K562 (cell line): Measurements from ENCODE around the gene HOGA1. TPM values are rescaled to one million over a fixed set of nuclear protein-coding genes. Genes with fewer than 3 reads are reported as not detected.

ENCODE experiments used
- ATAC-seq: fragments of 200-7000 bp; cut with Tn5 transposase; 3 replicates; pipeline ENCODE4 v1.9.1; 2020; ENCODE audit warnings: moderate library complexity
- BruUV-seq: library from RNA; stranded (reverse); fragments of 400-500 nt; replicated peaks from 2 replicates; lab custom pipeline; 2021; lab: Mats Ljungman, UMichigan
- CTCF ChIA-PET: fragments of 300-600 bp; formaldehyde crosslinking; extraction: SDS; loops from one replicate; lab custom pipeline; 2021; ENCODE audit warnings: low intra/inter-chr PET ratio; lab: Yijun Ruan, JAX
- POLR2A ChIA-PET: fragments of 300-600, 350-650 bp; sonication (Branson Sonifier 250); formaldehyde crosslinking; extraction: SDS; loops from one replicate; lab custom pipeline; 2021; ENCODE audit warnings: antibody characterized with exemption, inconsistent platforms; lab: Yijun Ruan, JAX
- DNase-seq, 4 experiments: peaks; one replicate each; pipeline versions ENCODE4 v3.0.0 to v3.0.0-alpha.2; 2011 to 2018; ENCODE audit warnings: low spot score in 3 of 4, mixed read lengths in 3 of 4; ENCODE audit errors: extremely low read depth in 1 of 4
- FAIRE-seq: peaks from 2 replicates; lab custom pipeline; 2011; peaks lifted over from hg19 to GRCh38; lab: Jason Lieb, UNC
- H2AFZ ChIP-seq: 2 replicates; pipeline ENCODE4 v1.6.0; 2011; ENCODE audit warnings: low read depth, low read length, control low read depth, inconsistent platforms
- H3K27ac ChIP-seq: fragments of 200-600 bp; 3 replicates; pipeline ENCODE4 v1.8.0; 2011; ENCODE audit warnings: low read depth, mild to moderate bottlenecking, control low read depth, inconsistent platforms, low read length, moderate library complexity, mixed read lengths; ENCODE audit errors: extremely low read depth
- H3K27me3 ChIP-seq, 2 experiments: fragments of 300-600 bp in 1 of 2; 2 replicates in 1 of 2; 3 replicates in 1 of 2; pipeline versions ENCODE4 v1.6.0 to v1.8.0; 2011; ENCODE audit warnings: inconsistent platforms in 2 of 2, low read length in 2 of 2, mild to moderate bottlenecking in 1 of 2, mixed read lengths in 1 of 2, moderate library complexity in 1 of 2; ENCODE audit not compliant: control insufficient read depth in 2 of 2, insufficient read depth in 2 of 2
- H3K36me3 ChIP-seq: fragments of 300-600 bp; 3 replicates; pipeline ENCODE4 v1.8.0; 2011; ENCODE audit warnings: mild to moderate bottlenecking, low read length, inconsistent platforms; ENCODE audit not compliant: control insufficient read depth, insufficient read depth
- H3K4me1 ChIP-seq, 2 experiments: fragments of 200-600 bp in 1 of 2; replicated peaks in 1 of 2; 2 replicates in 1 of 2; 3 replicates in 1 of 2; pipeline versions ENCODE4 v1.5.1 to v1.8.0; 2011; ENCODE audit warnings: inconsistent platforms in 2 of 2, low read length in 2 of 2, mild to moderate bottlenecking in 1 of 2, mixed read lengths in 1 of 2, moderate library complexity in 1 of 2; ENCODE audit not compliant: control insufficient read depth in 2 of 2, insufficient read depth in 2 of 2
- H3K4me2 ChIP-seq: 2 replicates; pipeline ENCODE4 v1.6.1; 2011; ENCODE audit warnings: low read length, control low read depth, inconsistent platforms, mixed read lengths; ENCODE audit not compliant: insufficient read depth
- H3K4me3 ChIP-seq: fragments of 200-600 bp; sonication (generic), shearing (Covaris generic); 2 replicates; pipeline ENCODE4 v1.5.1; 2016; ENCODE audit warnings: control low read depth, inconsistent platforms
- H3K79me2 ChIP-seq: fragments of 200-600 bp; 3 replicates; pipeline ENCODE4 v1.8.0; 2011; ENCODE audit warnings: low read length, inconsistent platforms; ENCODE audit not compliant: control insufficient read depth, insufficient read depth
- H3K9ac ChIP-seq, 2 experiments: 2 replicates each; pipeline versions ENCODE4 v1.6.0 to v1.6.1; 2011; ENCODE audit warnings: low read depth in 2 of 2, low read length in 2 of 2, control low read depth in 1 of 2, inconsistent platforms in 1 of 2, mild to moderate bottlenecking in 1 of 2, mixed read lengths in 1 of 2; ENCODE audit not compliant: insufficient read depth in 1 of 2
- H3K9me1 ChIP-seq: one replicate; pipeline ENCODE4 v1.6.0; 2011; ENCODE audit warnings: inconsistent platforms, mild to moderate bottlenecking, low read length, moderate library complexity; ENCODE audit not compliant: control insufficient read depth, insufficient read depth
- H3K9me3 ChIP-seq: replicated peaks from 2 replicates; pipeline ENCODE4 v1.5.1; 2011; ENCODE audit warnings: low read depth, low read length, inconsistent platforms; ENCODE audit not compliant: control insufficient read depth, insufficient read depth
- H4K20me1 ChIP-seq: replicated peaks from 2 replicates; pipeline ENCODE4 v1.6.1; 2011; ENCODE audit warnings: low read length, inconsistent platforms, mixed read lengths; ENCODE audit not compliant: control insufficient read depth, insufficient read depth
- GABPB2 ChIP-seq: fragments of 250-450 bp; sonication (Bioruptor Pico); conservative IDR thresholded peaks from 2 replicates; pipeline ENCODE4 v1.5.1; 2021; ENCODE audit warnings: mild to moderate bottlenecking
- HOXB6 ChIP-seq: fragments of 250-450 bp; sonication (Bioruptor Pico); IDR thresholded peaks from 2 replicates; pipeline ENCODE4 v1.5.1; 2022; ENCODE audit warnings: mild to moderate bottlenecking, borderline replicate concordance
- MEF2A ChIP-seq: IDR thresholded peaks from 2 replicates; pipeline ENCODE4 v1.6.1; 2011; ENCODE audit warnings: low read depth, mild to moderate bottlenecking, low read length, moderate library complexity; ENCODE audit not compliant: control insufficient read depth
- POLR2H ChIP-seq: IDR thresholded peaks from 2 replicates; pipeline ENCODE4 v1.6.1; 2016; ENCODE audit warnings: missing genetic modification characterization, low read depth, mild to moderate bottlenecking, control low read depth, missing compliant biosample characterization, moderate library complexity
- PPARD ChIP-seq: fragments of 250-450 bp; sonication (Bioruptor Pico); IDR thresholded peaks from 2 replicates; pipeline ENCODE4 v1.8.0; 2022; ENCODE audit warnings: inconsistent platforms, mild to moderate bottlenecking, moderate library complexity
- PYGO2 ChIP-seq: fragments of 450-650 bp; IDR thresholded peaks from 2 replicates; pipeline ENCODE4 v1.6.1; 2016; ENCODE audit warnings: mild to moderate bottlenecking, missing genetic modification characterization, moderate library complexity, missing compliant biosample characterization
- SNRNP70 ChIP-seq: fragments of 200-400 bp; formaldehyde crosslinking; optimal IDR thresholded peaks from 2 replicates; pipeline ENCODE3; 2017; ENCODE audit warnings: low read depth, low read length
- ZNF408 ChIP-seq: fragments of 250-450 bp; sonication (Bioruptor Pico); IDR thresholded peaks from 2 replicates; pipeline ENCODE4 v1.4.0; 2020; ENCODE audit warnings: low read depth, mild to moderate bottlenecking, moderate library complexity
- ZNF644 ChIP-seq: fragments of 200-800 bp; sonication (Bioruptor generic); IDR thresholded peaks from 2 replicates; pipeline ENCODE4 v1.6.1; 2016; ENCODE audit warnings: low read depth, missing genetic modification characterization, missing compliant biosample characterization
- WGBS: fragments of 100-300 bp; shearing (Covaris generic); methylation state at CpG from one replicate; pipeline ENCODE4 v1.1.6; 2016; ENCODE audit warnings: low coverage, mixed read lengths; ENCODE audit not compliant: insufficient coverage; ENCODE audit errors: missing lambda C conversion rate; 5-methylcytosine and 5-hydroxymethylcytosine counted together
- in situ Hi-C: fragments of 300-500 bp; cut with MboI; formaldehyde crosslinking; loops from 4 replicates; pipeline ENCODE4 v1.15.0; 2018; ENCODE audit warnings: inconsistent platforms, mixed read lengths
- intact Hi-C: fragments of 100-400 bp; cut with micrococcal nuclease; formaldehyde crosslinking; loops from 2 replicates; pipeline ENCODE4 v1.14.2; 2022
- polyA plus RNA-seq, 8 experiments: library from polyadenylated mRNA; depleted of rRNA in 4 of 8; stranded (reverse) in 5 of 8; unstranded in 3 of 8; fragments of >200 nt; fragmentation: Nextera tagmentation in 2 of 8; fragmentation: Illumina TruSeq in 1 of 8; extraction: Ambion mirVana in 2 of 8; extraction: Trizol in 1 of 8; gene quantifications; 2 replicates each; pipeline versions ENCODE4 v1.2.1 to v1.2.3, GENCODE V29; 2011 to 2014; ENCODE audit warnings: inconsistent platforms in 1 of 8, missing spikeins in 1 of 8
- total RNA-seq, 7 experiments: library from RNA; depleted of rRNA in 6 of 7; stranded (reverse); fragments of >200 nt in 6 of 7; fragmentation: Illumina TruSeq in 2 of 7; extraction: Trizol in 2 of 7; gene quantifications; 2 replicates each; pipeline versions ENCODE4 v1.2.1 to v1.2.3, GENCODE V29; 2011 to 2021; ENCODE audit warnings: low replicate concordance in 1 of 7
- TF ChIP-seq, protein P1 (sequence below): fragments of 450-650 bp; formaldehyde crosslinking; IDR thresholded peaks from 2 replicates; pipeline ENCODE4 v1.4.0; 2020; ENCODE audit warnings: mild to moderate bottlenecking, mixed read lengths
- TF ChIP-seq, protein P2 (sequence below): fragments of 450-650 bp; formaldehyde crosslinking; conservative IDR thresholded peaks from 2 replicates; pipeline ENCODE4 v1.4.0; 2022; ENCODE audit warnings: mild to moderate bottlenecking, missing genetic modification characterization

The HOGA1 gene
- total and polyA plus RNA-seq, 9 of the 15 experiments (the other 6 are each of a cell fraction or from before 2014, with no cell fraction given) = not detected

DNA sequence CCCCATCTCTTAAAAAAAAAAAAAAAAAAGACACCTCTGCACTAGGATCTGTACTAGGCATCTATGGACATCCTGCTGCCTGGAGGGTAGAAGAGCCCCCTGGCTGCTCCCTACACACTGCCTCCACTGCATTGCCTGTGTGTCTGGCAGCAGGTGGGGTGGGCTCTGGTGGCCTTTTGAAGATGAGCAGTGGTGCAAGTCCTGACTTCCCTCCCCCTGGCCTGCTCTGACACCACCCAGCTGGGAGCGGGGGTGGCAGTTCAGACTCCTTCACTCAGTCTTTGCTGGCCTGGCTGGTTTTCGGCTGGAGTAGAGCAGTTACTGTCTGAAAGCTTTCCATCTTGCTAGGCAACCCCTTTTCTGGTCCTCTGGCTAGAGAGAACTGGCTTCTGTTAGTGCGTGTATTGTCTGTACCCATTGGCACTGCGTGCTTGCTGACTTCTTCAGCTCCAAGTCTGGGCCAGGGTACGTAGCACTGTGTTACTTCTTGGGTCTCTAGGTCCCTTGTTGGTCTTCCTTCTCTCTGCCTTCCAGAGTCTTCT, 23.0 kb downstream of the HOGA1 start:
- in situ Hi-C loops (no loop called here), intact Hi-C loops (no loop called here)
- Histone ChIP-seq H3K79me2 (no peaks in the 10 kb centered on the region), H3K27ac (no peak overlapping the region), H3K9me3 (no peaks in the 10 kb centered on the region), H4K20me1 (no peaks in the 10 kb centered on the region), H3K36me3 (no peaks in the 10 kb centered on the region), H3K4me3 (no peak overlapping the region), H3K9ac (peak overlapping the region in 1 of 2 experiments; percentile 35; a peak in 1 of 4 replicates), H3K4me1 (peaks cover 0 to 5% of the 10 kb centered on the region in 2 experiments; a peak in 2 of 5 replicates), H3K27me3 (no peaks in the 10 kb centered on the region), H2AFZ (no peak overlapping the region), H3K4me2 (no peak overlapping the region), H3K9me1 (no peaks in the 10 kb centered on the region)
- TF ChIP-seq PPARD (CRISPR knock-in tag) = no peak
- 64% methylated on average over 5 of the region's 5 CpGs for WGBS
- POLR2A ChIA-PET = no interaction called here
- ATAC-seq = no peak
- FAIRE-seq = no peak
- CTCF ChIA-PET = no interaction called here
- no peak for DNase-seq
- no TSS peak for BruUV-seq

DNA sequence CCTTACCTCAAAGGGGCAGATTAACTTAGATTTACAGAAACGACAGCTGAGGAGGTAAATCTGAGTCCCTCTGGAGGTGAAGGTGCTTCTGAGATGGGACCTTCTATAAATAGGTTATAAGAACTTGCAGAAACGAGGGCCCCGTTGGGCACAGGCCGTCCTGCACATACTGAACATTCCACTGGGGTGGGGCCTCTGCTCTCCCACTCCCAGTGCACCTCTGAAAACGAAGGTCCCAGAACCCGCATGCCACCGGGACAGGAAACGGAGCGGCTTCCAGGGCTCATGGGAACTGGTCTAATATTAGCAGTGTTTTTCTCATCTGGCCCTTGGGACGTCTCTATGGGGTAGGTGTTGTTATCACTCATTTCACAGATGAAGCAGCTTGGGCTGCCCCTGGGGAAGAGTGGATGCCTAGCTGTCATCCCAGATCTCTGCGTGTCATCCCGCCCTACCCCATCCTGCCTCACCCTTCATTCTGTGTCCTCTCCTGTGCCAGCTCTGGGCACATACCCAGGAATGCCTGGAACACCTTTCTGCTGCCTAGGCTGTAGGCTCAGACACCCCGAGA, 24.9 kb downstream of the HOGA1 start:
- H4K20me1 ChIP-seq = no peaks in the 10 kb centered on the region
- H3K9me3 ChIP-seq = no peaks in the 10 kb centered on the region
- no peak for DNase-seq
- peaks cover 0 to 5% of the 10 kb centered on the region in 2 experiments; a peak in 2 of 5 replicates for H3K4me1 ChIP-seq
- H3K27me3 ChIP-seq = no peaks in the 10 kb centered on the region
- H3K9ac ChIP-seq = no peak overlapping the region
- in situ Hi-C loops = no loop called here
- H3K9me1 ChIP-seq = no peaks in the 10 kb centered on the region
- CTCF ChIA-PET = no interaction called here
- H3K27ac ChIP-seq = no peak overlapping the region
- no peak for ATAC-seq
- intact Hi-C loops = no loop called here
- no peaks in the 10 kb centered on the region for H3K36me3 ChIP-seq
- FAIRE-seq = no peak
- WGBS = 49% methylated on average over 13 of the region's 13 CpGs
- no TSS peak for BruUV-seq
- no peaks in the 10 kb centered on the region for H3K79me2 ChIP-seq
- no peak overlapping the region for H2AFZ ChIP-seq
- H3K4me2 ChIP-seq = no peak overlapping the region
- no peak overlapping the region for H3K4me3 ChIP-seq
- POLR2A ChIA-PET = interaction anchor here (0.6 to 1.3 kb wide), 5 partner anchors 10 to 161 kb away, joined by 3 to 6 read pairs (median 4); no protein-coding TSS in a partner anchor
- TF ChIP-seq, protein P1, sequence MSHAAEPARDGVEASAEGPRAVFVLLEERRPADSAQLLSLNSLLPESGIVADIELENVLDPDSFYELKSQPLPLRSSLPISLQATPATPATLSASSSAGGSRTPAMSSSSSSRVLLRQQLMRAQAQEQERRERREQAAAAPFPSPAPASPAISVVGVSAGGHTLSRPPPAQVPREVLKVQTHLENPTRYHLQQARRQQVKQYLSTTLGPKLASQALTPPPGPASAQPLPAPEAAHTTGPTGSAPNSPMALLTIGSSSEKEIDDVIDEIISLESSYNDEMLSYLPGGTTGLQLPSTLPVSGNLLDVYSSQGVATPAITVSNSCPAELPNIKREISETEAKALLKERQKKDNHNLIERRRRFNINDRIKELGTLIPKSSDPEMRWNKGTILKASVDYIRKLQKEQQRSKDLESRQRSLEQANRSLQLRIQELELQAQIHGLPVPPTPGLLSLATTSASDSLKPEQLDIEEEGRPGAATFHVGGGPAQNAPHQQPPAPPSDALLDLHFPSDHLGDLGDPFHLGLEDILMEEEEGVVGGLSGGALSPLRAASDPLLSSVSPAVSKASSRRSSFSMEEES (CRISPR knock-in tag) = no peak
- TF ChIP-seq, protein P2, sequence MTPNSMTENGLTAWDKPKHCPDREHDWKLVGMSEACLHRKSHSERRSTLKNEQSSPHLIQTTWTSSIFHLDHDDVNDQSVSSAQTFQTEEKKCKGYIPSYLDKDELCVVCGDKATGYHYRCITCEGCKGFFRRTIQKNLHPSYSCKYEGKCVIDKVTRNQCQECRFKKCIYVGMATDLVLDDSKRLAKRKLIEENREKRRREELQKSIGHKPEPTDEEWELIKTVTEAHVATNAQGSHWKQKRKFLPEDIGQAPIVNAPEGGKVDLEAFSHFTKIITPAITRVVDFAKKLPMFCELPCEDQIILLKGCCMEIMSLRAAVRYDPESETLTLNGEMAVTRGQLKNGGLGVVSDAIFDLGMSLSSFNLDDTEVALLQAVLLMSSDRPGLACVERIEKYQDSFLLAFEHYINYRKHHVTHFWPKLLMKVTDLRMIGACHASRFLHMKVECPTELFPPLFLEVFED (CRISPR knock-in tag) = no peak
- TF ChIP-seq ZNF408 (CRISPR knock-in tag) = no peak
- no peak for TF ChIP-seq GABPB2
- no peak for TF ChIP-seq SNRNP70
- TF ChIP-seq ZNF644 (tag) = no peak
- TF ChIP-seq POLR2H (tag) = no peak
- TF ChIP-seq HOXB6 = no peak
- TF ChIP-seq MEF2A = no peak
- no peak for TF ChIP-seq PYGO2 (tag)
